DND-41 (cell line): ENCODE measurements around the gene ZNF101.

Experiments
- ATAC-seq: fragments of 200-7000 bp; cut with Tn5 transposase; 3 replicates; pipeline ENCODE4 v1.9.1; 2021; ENCODE audit warnings: low read depth; ENCODE audit not compliant: insufficient read depth
- DNase-seq: peaks from one replicate; pipeline ENCODE4 v3.0.0-alpha.2; 2020
- H2AFZ ChIP-seq: 2 replicates; pipeline ENCODE4 v1.6.0; 2012; ENCODE audit warnings: low read depth, low read length
- H3K27ac ChIP-seq: 2 replicates; pipeline ENCODE4 v1.5.1; 2012; ENCODE audit warnings: low read length, inconsistent platforms
- H3K27me3 ChIP-seq: fragments of 200-600 bp; sonication (generic); 2 replicates; pipeline ENCODE4 v1.6.0; 2012; ENCODE audit warnings: low read length, mild to moderate bottlenecking, inconsistent platforms; ENCODE audit not compliant: insufficient read depth, poor library complexity
- H3K36me3 ChIP-seq: 2 replicates; pipeline ENCODE4 v1.5.1; 2012; ENCODE audit warnings: low read length, inconsistent platforms; ENCODE audit not compliant: insufficient read depth
- H3K4me1 ChIP-seq: 2 replicates; pipeline ENCODE4 v1.5.1; 2012; ENCODE audit warnings: mild to moderate bottlenecking, low read length; ENCODE audit not compliant: insufficient read depth
- H3K4me2 ChIP-seq: 2 replicates; pipeline ENCODE4 v1.6.0; 2012; ENCODE audit warnings: mild to moderate bottlenecking, moderate library complexity, low read length, inconsistent platforms; ENCODE audit not compliant: insufficient read depth
- H3K4me3 ChIP-seq, 2 experiments: fragments of 200-600 bp in 1 of 2; shearing (Covaris generic) in 1 of 2; 2 replicates each; pipeline ENCODE4 v1.5.1; 2012 to 2016; ENCODE audit warnings: inconsistent platforms in 2 of 2, low read length in 2 of 2, mild to moderate bottlenecking in 2 of 2, low read depth in 1 of 2, moderate library complexity in 1 of 2
- H3K79me2 ChIP-seq: 2 replicates; pipeline ENCODE4 v1.6.0; 2012; ENCODE audit warnings: low read length, inconsistent platforms; ENCODE audit not compliant: insufficient read depth
- H3K9ac ChIP-seq: 2 replicates; pipeline ENCODE4 v1.6.0; 2012; ENCODE audit warnings: low read depth, mild to moderate bottlenecking, inconsistent platforms, low read length, moderate library complexity
- H3K9me3 ChIP-seq: 2 replicates; pipeline ENCODE4 v1.5.1; 2012; ENCODE audit warnings: low read length, moderate library complexity, mild to moderate bottlenecking, inconsistent platforms; ENCODE audit not compliant: insufficient read depth, severe bottlenecking
- H4K20me1 ChIP-seq: 2 replicates; pipeline ENCODE4 v1.6.0; 2012; ENCODE audit warnings: low read length; ENCODE audit not compliant: insufficient read depth
- CTCF ChIP-seq: IDR thresholded peaks from 2 replicates; pipeline ENCODE4 v1.5.1; 2012; ENCODE audit warnings: borderline replicate concordance, low read length, moderate library complexity, mild to moderate bottlenecking; ENCODE audit not compliant: poor library complexity, severe bottlenecking; ENCODE audit errors: extremely low read depth
- EZH2 ChIP-seq: IDR thresholded peaks from 3 replicates; pipeline ENCODE4 v1.6.1; 2012; ENCODE audit warnings: borderline replicate concordance, low read depth, mild to moderate bottlenecking, moderate library complexity, low read length, inconsistent platforms; ENCODE audit not compliant: severe bottlenecking

Gene ZNF101

DNA sequence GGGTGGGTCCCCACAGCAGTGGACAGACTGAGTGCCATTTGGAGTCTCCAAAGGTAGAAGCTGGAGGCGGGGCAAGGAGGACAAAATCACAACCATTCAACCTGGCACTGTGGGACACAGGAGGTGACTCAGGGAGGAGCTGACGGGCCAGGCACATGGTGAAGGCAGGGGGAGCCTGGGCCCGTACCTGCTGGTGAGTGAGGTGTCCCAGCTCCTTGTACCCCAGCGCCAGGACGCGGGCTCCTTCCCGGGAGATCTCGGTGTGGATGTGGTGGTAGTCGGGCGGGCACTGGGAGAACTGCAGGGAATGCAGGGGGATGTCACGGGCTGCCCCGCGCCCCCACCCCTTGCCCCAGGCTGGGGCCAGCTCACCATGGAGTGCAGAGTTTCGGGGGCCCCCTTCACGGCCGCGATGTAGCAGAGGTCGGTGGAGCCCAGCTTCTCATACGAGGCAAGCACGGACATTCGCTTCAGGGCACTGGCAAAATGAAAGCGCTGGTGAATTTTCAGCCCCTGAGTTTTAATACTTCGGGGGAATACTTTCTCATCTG, 15.0 kb upstream of the ZNF101 start:
- H2AFZ ChIP-seq, result no peak overlapping the region
- no peak overlapping the region for H3K27ac ChIP-seq
- no peak for DNase-seq
- no peak for ATAC-seq
- peaks cover 52% of the 10 kb centered on the region for H4K20me1 ChIP-seq
- TF ChIP-seq CTCF (no peak), EZH2 (no peak)
- no peak overlapping the region for H3K4me3 ChIP-seq
- H3K9ac ChIP-seq, result no peak overlapping the region
- H3K4me2 ChIP-seq, result no peak overlapping the region
- H3K79me2 ChIP-seq, result peaks cover 13% of the 10 kb centered on the region
- no peaks in the 10 kb centered on the region for H3K9me3 ChIP-seq
- H3K27me3 ChIP-seq, result no peaks in the 10 kb centered on the region
- H3K4me1 ChIP-seq, result no peaks in the 10 kb centered on the region
- H3K36me3 ChIP-seq, result peaks cover 98% of the 10 kb centered on the region

- Histone ChIP-seq H3K27ac (no peak overlapping the region), H3K27me3 (no peaks in the 10 kb centered on the region), H3K36me3 (peaks cover 99% of the 10 kb centered on the region), H3K4me3 (no peak overlapping the region), H4K20me1 (peaks cover 53% of the 10 kb centered on the region), H3K79me2 (peaks cover 20% of the 10 kb centered on the region), H3K4me2 (no peak overlapping the region), H3K9ac (no peak overlapping the region), H3K4me1 (no peaks in the 10 kb centered on the region), H2AFZ (no peak overlapping the region), H3K9me3 (no peaks in the 10 kb centered on the region)
- no peak for DNase-seq
- ATAC-seq, result no peak
- TF ChIP-seq EZH2 (no peak), CTCF (no peak)
Observed at GRCh38 chr19:19654441-19654840, 14.2 kb upstream of the ZNF101 start.

- Histone ChIP-seq H3K4me2 (no peak overlapping the region), H3K9ac (no peak overlapping the region), H3K27me3 (no peaks in the 10 kb centered on the region), H3K79me2 (peaks cover 27% of the 10 kb centered on the region), H3K4me3 (no peak overlapping the region), H4K20me1 (peaks cover 58% of the 10 kb centered on the region), H3K36me3 (peaks cover 99% of the 10 kb centered on the region), H3K9me3 (no peaks in the 10 kb centered on the region), H3K4me1 (no peaks in the 10 kb centered on the region), H2AFZ (no peak overlapping the region), H3K27ac (no peak overlapping the region)
- ATAC-seq, result no peak
- DNase-seq, result no peak
- no peak for TF ChIP-seq CTCF
- TF ChIP-seq EZH2, result no peak
Observed at GRCh38 chr19:19655051-19655594, 13.5 kb upstream of the ZNF101 start.
